Heart left ventricle (tissue), 13 donors: ENCODE data around the gene AFAP1.

ENCODE experiments used
- POLR2A ChIP-seq, 2 donors: fragments of 450-650 bp; IDR thresholded peaks; one replicate each; pipeline ENCODE4 v1.6.1; 2017; ENCODE audit warnings: antibody characterized with exemption in 2 of 2, mild to moderate bottlenecking in 2 of 2, moderate library complexity in 2 of 2
- TF ChIP-seq, protein P1 (sequence below), 12 donors: fragments of 200-600 bp; sonication (generic) in 4 of 12; IDR thresholded peaks; one replicate each; pipeline versions ENCODE4 v1.5.0 to v1.8.0; 2018 to 2022; ENCODE audit warnings: antibody characterized with exemption in 12 of 12, mild to moderate bottlenecking in 5 of 12
- donor health status: ischemic (EF 13 %, LVEDD 7.1; RV severe dilation, severe dysfunction).
- donor health status: DM: no; HTN: yes; CAD: no.
- donor health status: DM: no; HTN: no; CAD: no.
- donor health status: ischemic (EF 25% LVEDD 6.9; RV normal size, moderate dysfunction).
- donor health status: ischemic (EF 25% LVEDD 5.7; RV mildly dilated, moderate dysfunction).
- donor health status: ischemic (EF 35%, LVEDD 5.7; RV mildly dilated, moderate dysfunction).
- donor health status: nonischemic (EF 11% LVEDD 7.7; RV severe dilation, severe dysfunction).
- donor health status: DM: yes; HTN: yes; CAD: no.
- donor health status: PGD.
- donor health status: ischemic (EF 29% LVEDD 5.4; RV normal size, mild dysfunction).
- donor health status: nonischemic (EF 23%, LVEDD 6.1; RV moderate dilation, normal function).

DNA sequence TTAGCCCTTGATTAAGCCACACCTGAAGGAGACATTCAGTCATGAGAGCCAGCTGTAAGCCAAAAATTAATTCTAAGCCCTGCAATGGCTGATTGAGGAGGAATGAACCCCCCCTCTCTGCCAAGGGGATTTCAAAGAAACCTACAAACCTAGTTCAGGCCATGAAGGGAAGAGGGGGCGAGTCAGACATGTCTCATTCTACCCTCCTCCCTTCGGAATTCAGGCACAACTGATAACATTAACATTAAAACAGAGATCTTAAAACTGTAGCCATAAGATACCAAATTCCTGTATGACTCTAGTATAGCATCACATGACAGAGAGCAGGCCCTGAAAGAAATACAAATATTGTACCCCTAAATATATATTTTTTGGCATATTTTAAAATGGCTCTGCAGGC is 40.4 kb upstream of the AFAP1 start:
- TF ChIP-seq, protein P1, sequence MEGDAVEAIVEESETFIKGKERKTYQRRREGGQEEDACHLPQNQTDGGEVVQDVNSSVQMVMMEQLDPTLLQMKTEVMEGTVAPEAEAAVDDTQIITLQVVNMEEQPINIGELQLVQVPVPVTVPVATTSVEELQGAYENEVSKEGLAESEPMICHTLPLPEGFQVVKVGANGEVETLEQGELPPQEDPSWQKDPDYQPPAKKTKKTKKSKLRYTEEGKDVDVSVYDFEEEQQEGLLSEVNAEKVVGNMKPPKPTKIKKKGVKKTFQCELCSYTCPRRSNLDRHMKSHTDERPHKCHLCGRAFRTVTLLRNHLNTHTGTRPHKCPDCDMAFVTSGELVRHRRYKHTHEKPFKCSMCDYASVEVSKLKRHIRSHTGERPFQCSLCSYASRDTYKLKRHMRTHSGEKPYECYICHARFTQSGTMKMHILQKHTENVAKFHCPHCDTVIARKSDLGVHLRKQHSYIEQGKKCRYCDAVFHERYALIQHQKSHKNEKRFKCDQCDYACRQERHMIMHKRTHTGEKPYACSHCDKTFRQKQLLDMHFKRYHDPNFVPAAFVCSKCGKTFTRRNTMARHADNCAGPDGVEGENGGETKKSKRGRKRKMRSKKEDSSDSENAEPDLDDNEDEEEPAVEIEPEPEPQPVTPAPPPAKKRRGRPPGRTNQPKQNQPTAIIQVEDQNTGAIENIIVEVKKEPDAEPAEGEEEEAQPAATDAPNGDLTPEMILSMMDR (IDR thresholded peaks at IDR 0.05), result no peak
- no peak for TF ChIP-seq POLR2A (IDR thresholded peaks at IDR 0.05)
